NT2/D1 (cell line): ENCODE results near the gene EFNA4.

Experiments used
- YY1 ChIP-seq: IDR thresholded peaks from 2 replicates; pipeline ENCODE4 v1.6.1; 2011; ENCODE audit not compliant: insufficient read length, insufficient read depth
- ZNF274 ChIP-seq: IDR thresholded peaks from 2 replicates; pipeline ENCODE4 v1.6.1; 2011; ENCODE audit warnings: mild to moderate bottlenecking, low read depth, low read length

DNA sequence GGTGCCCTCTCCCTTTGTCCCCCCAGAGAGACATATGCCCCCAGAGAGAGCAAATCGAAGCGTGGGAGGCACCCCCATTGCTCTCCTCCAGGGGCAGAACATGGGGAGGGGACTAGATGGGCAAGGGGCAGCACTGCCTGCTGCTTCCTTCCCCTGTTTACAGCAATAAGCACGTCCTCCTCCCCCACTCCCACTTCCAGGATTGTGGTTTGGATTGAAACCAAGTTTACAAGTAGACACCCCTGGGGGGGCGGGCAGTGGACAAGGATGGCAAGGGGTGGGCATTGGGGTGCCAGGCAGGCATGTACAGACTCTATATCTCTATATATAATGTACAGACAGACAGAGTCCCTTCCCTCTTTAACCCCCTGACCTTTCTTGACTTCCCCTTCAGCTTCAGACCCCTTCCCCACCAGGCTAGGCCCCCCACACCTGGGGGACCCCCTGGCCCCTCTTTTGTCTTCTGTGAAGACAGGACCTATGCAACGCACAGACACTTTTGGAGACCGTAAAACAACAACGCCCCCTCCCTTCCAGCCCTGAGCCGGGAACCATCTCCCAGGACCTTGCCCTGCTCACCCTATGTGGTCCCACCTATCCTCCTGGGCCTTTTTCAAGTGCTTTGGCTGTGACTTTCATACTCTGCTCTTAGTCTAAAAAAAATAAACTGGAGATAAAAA, 23.5 kb downstream of the EFNA4 start:
- TF ChIP-seq ZNF274 (no peak), YY1 (no peak)
